ENCODE data around the gene TSR3. TPM values are rescaled to one million over a fixed set of nuclear protein-coding genes. Genes with fewer than 3 reads are reported as not detected.

TSR3 gene
- polyA plus RNA-seq, 3 donors = 23.2 to 73.1 (median 48.2) TPM

DNA sequence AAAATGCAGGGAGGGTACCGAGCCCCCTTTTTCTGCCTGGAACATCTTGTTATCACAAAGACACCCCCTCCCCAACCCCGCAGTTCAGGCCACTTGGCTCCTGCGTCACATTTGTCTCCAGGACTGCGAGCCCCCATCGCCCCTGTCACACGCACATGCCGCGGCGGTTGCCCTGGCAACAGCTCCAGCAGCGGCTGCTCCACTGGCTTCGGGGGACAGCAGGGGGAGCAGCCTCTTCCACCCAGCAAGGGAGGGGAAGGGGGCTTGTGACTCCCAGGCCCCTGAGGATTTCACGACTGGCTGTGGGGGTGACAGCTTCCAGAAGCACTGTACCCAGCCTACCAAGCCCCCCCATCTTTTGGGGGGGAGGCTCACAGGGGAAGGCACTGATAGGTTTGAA is 15.7 kb downstream of the TSR3 start:
- Mint-ChIP-seq H3K27ac (no peak overlapping the region), H3K9me3 (peaks cover 0 to 21% (median 5%) of the 10 kb centered on the region in 7 donors), H3K27me3 (ENCODE audit: low read depth in 3 of 3) (peaks cover 50 to 60% (median 53%) of the 10 kb centered on the region in 3 donors), H3K4me1 (peaks cover 17% of the 10 kb centered on the region), H3K4me3 (peak overlapping the region in 1 of 2 donors; percentile 15), H3K36me3 (peaks cover 0 to 2% of the 10 kb centered on the region in 2 donors)
- H4K20me1 ChIP-seq (ENCODE audit: insufficient read depth, low read length) = no peaks in the 10 kb centered on the region
- WGBS (ENCODE audit: insufficient coverage) = 20% methylated on average over 6 of the region's 12 CpGs
- H3K9ac ChIP-seq (ENCODE audit: insufficient read depth, low read length, poor library complexity, severe bottlenecking) = no peak overlapping the region
- no peak overlapping the region for H3K27ac ChIP-seq (ENCODE audit: low read depth in 1 of 2, low read length in 2 of 2)
- H3K9me3 ChIP-seq (replicated peaks in 1 of 2; ENCODE audit: control insufficient read depth in 1 of 2, insufficient read depth in 1 of 2, low read length in 2 of 2) = peaks cover 0 to 11% of the 10 kb centered on the region in 2 donors
- TF ChIP-seq, protein P1, sequence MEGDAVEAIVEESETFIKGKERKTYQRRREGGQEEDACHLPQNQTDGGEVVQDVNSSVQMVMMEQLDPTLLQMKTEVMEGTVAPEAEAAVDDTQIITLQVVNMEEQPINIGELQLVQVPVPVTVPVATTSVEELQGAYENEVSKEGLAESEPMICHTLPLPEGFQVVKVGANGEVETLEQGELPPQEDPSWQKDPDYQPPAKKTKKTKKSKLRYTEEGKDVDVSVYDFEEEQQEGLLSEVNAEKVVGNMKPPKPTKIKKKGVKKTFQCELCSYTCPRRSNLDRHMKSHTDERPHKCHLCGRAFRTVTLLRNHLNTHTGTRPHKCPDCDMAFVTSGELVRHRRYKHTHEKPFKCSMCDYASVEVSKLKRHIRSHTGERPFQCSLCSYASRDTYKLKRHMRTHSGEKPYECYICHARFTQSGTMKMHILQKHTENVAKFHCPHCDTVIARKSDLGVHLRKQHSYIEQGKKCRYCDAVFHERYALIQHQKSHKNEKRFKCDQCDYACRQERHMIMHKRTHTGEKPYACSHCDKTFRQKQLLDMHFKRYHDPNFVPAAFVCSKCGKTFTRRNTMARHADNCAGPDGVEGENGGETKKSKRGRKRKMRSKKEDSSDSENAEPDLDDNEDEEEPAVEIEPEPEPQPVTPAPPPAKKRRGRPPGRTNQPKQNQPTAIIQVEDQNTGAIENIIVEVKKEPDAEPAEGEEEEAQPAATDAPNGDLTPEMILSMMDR (IDR thresholded peaks at IDR 0.05) = no peak
- peaks cover 42 to 56% of the 10 kb centered on the region in 2 donors for H3K27me3 ChIP-seq (ENCODE audit: control insufficient read depth in 2 of 2, insufficient read depth in 2 of 2, low read length in 2 of 2)
- no peaks in the 10 kb centered on the region for H3K36me3 ChIP-seq (replicated peaks in 1 of 2; ENCODE audit: control insufficient read depth in 1 of 2, insufficient read depth in 2 of 2, low read length in 2 of 2)
- H3K79me2 ChIP-seq (ENCODE audit: insufficient read depth, low read length) = no peaks in the 10 kb centered on the region
- no peak overlapping the region for H3K4me3 ChIP-seq (replicated peaks in 1 of 3; ENCODE audit: low read depth in 2 of 3, low read length in 3 of 3)
- no peak overlapping the region for H2AFZ ChIP-seq (ENCODE audit: insufficient read depth, low read depth, low read length, poor library complexity, severe bottlenecking)
- H3K4me2 ChIP-seq (replicated peaks; ENCODE audit: extremely low read depth, low read length, poor library complexity, severe bottlenecking) = no peak overlapping the region
- DNase-seq = no peak
- H3K4me1 ChIP-seq (ENCODE audit: control insufficient read depth in 1 of 2, insufficient read depth in 2 of 2, low read length in 2 of 2) = peaks cover 13 to 32% of the 10 kb centered on the region in 2 donors
- intact Hi-C loops (cut with micrococcal nuclease) = no loop called here

DNA sequence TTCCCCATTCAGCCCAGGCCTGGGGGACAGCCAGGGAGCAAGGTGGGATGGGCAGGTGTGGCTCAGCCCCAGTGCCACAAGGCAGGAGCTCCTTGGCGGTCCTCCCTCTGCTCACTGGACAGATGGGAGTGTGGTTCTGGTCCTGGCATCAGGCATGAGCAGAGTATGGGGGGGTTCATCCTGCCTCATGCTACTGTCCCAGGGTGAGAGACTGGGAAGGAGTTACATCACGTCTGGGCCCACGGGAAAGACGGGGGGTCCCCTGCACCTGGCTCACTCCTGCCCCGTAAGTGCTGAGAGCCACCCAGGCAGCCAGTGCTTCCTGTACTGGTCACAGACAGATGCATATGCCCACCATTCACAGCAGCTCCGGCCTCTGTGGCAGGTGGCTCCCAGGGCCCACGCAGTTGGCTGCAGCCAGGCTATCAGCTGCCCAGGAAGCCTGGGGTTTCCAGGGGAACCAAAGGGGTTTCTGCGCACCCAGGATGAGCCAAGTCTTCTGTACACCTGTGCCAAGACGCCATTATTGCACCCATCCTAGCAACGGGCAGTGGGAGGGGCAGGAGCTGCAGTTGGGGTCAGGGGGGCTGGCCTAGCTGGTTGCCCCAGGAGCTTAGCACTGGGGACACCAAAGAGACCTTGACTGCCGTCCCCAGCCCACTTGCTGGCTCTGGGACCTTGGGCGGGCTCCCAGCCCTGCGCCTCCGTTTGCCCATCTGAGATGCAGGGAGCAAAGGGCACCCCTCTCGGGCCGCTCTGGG is 16.3 kb downstream of the TSR3 start:
- no peak for DNase-seq
- Histone ChIP-seq H3K4me2 (replicated peaks; ENCODE audit: extremely low read depth, low read length, poor library complexity, severe bottlenecking) (no peak overlapping the region), H3K9ac (ENCODE audit: insufficient read depth, low read length, poor library complexity, severe bottlenecking) (no peak overlapping the region), H3K9me3 (replicated peaks in 1 of 2; ENCODE audit: control insufficient read depth in 1 of 2, insufficient read depth in 1 of 2, low read length in 2 of 2) (peaks cover 3 to 11% of the 10 kb centered on the region in 2 donors), H3K79me2 (ENCODE audit: insufficient read depth, low read length) (no peaks in the 10 kb centered on the region), H3K4me3 (replicated peaks in 1 of 3; ENCODE audit: low read depth in 2 of 3, low read length in 3 of 3) (no peak overlapping the region), H3K4me1 (ENCODE audit: control insufficient read depth in 1 of 2, insufficient read depth in 2 of 2, low read length in 2 of 2) (peaks cover 13 to 32% of the 10 kb centered on the region in 2 donors), H3K36me3 (replicated peaks in 1 of 2; ENCODE audit: control insufficient read depth in 1 of 2, insufficient read depth in 2 of 2, low read length in 2 of 2) (no peaks in the 10 kb centered on the region), H4K20me1 (ENCODE audit: insufficient read depth, low read length) (no peaks in the 10 kb centered on the region), H2AFZ (ENCODE audit: insufficient read depth, low read depth, low read length, poor library complexity, severe bottlenecking) (no peak overlapping the region), H3K27me3 (ENCODE audit: control insufficient read depth in 2 of 2, insufficient read depth in 2 of 2, low read length in 2 of 2) (peaks cover 42 to 59% of the 10 kb centered on the region in 2 donors), H3K27ac (ENCODE audit: low read depth in 1 of 2, low read length in 2 of 2) (no peak overlapping the region)
- H3K27me3 Mint-ChIP-seq (ENCODE audit: low read depth in 3 of 3) = peaks cover 50 to 66% (median 59%) of the 10 kb centered on the region in 3 donors
- H3K27ac Mint-ChIP-seq = no peak overlapping the region
- TF ChIP-seq, protein P1 (IDR thresholded peaks at IDR 0.05) = no peak
- peaks cover 0 to 2% of the 10 kb centered on the region in 2 donors for H3K36me3 Mint-ChIP-seq
- H3K4me1 Mint-ChIP-seq = peaks cover 17% of the 10 kb centered on the region
- peaks cover 0 to 26% (median 8%) of the 10 kb centered on the region in 7 donors for H3K9me3 Mint-ChIP-seq
- intact Hi-C loops (cut with micrococcal nuclease) = no loop called here
- 46% methylated on average over 9 of the region's 16 CpGs for WGBS (ENCODE audit: insufficient coverage)
- peak overlapping the region in 1 of 2 donors; percentile 71 for H3K4me3 Mint-ChIP-seq

Data from CD14-positive monocyte (primary cell).